ENCODE results near the gene MKRN2OS.

The MKRN2OS gene

DNA sequence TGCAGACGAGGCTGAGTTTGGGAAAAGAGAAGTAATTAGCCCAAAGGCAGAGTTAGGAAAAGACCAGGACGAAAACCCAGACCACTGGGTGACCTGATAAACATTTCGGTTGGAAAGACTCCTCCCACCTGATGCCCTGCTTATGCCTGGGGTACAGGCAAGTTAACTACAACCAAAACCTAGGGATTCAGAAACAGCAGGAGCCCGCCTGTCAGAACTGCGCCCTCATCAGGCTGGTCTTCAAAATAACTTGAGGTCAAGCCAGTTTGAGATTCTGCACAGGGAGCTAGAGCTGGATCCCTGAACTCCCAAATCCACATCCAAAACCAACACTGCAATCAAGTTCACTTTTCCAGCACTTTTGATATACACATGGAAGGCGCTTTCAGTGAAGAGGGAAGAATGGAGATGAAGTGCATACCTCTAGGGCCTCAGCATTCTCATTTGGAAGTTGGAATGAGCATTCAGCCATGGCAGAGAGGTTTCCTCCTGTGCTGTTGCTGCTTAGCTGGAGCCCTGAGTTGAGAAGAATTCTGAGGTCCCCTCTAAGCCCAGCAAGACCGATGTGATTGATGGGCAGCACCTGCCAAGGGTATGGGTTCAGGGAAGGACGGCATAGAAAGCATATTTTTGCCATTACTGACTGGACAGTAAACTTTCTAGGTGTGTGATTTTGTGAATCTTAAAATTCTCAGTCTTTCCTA lies 49.4 kb downstream of the MKRN2OS start:
- TF ChIP-seq POLR2A (IDR thresholded peaks at IDR 0.05; ENCODE audit: low read length) (no peak), GATA1 (IDR thresholded peaks at IDR 0.05; ENCODE audit: low read depth, low read length) (no peak)
- DNase-seq, result no peak

GRCh38 chr3:12490547-12490946 lies 54.8 kb downstream of the MKRN2OS start:
- TF ChIP-seq GATA1 (IDR thresholded peaks at IDR 0.05; ENCODE audit: low read depth, low read length), result no peak
- TF ChIP-seq POLR2A (IDR thresholded peaks at IDR 0.05; ENCODE audit: low read length), result no peak
- DNase-seq, result no peak

GRCh38 chr3:12489832-12490231 lies 55.5 kb downstream of the MKRN2OS start:
- no peak for TF ChIP-seq GATA1 (IDR thresholded peaks at IDR 0.05; ENCODE audit: low read depth, low read length)
- no peak for TF ChIP-seq POLR2A (IDR thresholded peaks at IDR 0.05; ENCODE audit: low read length)
- DNase-seq, result no peak
